ENCODE data around the gene ANKRD65.

The ANKRD65 gene

DNA sequence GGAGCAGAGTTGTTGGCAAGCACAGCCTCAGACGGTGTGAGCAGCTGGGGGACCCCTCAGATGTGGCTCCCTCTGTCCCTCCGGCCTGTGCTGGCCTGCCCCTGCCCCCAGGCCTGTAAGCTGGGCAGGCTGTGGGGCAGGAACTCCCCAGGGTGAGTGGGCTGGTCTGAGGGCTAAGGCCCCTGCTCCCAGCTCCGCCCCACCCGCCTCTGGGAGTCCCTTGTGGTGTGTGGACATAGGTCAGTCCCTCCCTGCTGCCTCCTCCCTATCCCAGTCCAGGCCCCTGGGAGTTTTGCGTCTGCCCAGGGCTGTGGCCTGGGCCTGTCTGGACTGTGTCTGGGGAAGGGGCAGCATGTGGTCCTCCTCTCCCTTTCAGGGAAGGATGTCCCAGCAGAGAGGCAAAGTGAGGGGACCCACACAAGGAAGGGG lies 10.8 kb upstream of the ANKRD65 start:
- no peak overlapping the region for H3K4me3 ChIP-seq (replicated peaks; ENCODE audit: insufficient read depth, low read length)
- H3K27ac ChIP-seq (replicated peaks) = no peak overlapping the region
- TF ChIP-seq REST (IDR thresholded peaks at IDR 0.05; ENCODE audit: insufficient replicate concordance, low read depth) (no peak), SPI1 (IDR thresholded peaks at IDR 0.05; ENCODE audit: borderline replicate concordance, low read depth) (no peak), GABPA (IDR thresholded peaks at IDR 0.05; ENCODE audit: low read depth) (no peak), POLR2AphosphoS5 (IDR thresholded peaks at IDR 0.05; ENCODE audit: low read depth) (no peak)
- TF ChIP-seq, protein P1, sequence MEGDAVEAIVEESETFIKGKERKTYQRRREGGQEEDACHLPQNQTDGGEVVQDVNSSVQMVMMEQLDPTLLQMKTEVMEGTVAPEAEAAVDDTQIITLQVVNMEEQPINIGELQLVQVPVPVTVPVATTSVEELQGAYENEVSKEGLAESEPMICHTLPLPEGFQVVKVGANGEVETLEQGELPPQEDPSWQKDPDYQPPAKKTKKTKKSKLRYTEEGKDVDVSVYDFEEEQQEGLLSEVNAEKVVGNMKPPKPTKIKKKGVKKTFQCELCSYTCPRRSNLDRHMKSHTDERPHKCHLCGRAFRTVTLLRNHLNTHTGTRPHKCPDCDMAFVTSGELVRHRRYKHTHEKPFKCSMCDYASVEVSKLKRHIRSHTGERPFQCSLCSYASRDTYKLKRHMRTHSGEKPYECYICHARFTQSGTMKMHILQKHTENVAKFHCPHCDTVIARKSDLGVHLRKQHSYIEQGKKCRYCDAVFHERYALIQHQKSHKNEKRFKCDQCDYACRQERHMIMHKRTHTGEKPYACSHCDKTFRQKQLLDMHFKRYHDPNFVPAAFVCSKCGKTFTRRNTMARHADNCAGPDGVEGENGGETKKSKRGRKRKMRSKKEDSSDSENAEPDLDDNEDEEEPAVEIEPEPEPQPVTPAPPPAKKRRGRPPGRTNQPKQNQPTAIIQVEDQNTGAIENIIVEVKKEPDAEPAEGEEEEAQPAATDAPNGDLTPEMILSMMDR (IDR thresholded peaks at IDR 0.05; ENCODE audit: insufficient read depth, low read length) = no peak
- H3K27me3 ChIP-seq (ENCODE audit: insufficient read depth, poor library complexity, severe bottlenecking) = peaks cover 27% of the 10 kb centered on the region
- no peak for DNase-seq (ENCODE audit: low read depth in 1 of 2, low spot score in 1 of 2)

DNA sequence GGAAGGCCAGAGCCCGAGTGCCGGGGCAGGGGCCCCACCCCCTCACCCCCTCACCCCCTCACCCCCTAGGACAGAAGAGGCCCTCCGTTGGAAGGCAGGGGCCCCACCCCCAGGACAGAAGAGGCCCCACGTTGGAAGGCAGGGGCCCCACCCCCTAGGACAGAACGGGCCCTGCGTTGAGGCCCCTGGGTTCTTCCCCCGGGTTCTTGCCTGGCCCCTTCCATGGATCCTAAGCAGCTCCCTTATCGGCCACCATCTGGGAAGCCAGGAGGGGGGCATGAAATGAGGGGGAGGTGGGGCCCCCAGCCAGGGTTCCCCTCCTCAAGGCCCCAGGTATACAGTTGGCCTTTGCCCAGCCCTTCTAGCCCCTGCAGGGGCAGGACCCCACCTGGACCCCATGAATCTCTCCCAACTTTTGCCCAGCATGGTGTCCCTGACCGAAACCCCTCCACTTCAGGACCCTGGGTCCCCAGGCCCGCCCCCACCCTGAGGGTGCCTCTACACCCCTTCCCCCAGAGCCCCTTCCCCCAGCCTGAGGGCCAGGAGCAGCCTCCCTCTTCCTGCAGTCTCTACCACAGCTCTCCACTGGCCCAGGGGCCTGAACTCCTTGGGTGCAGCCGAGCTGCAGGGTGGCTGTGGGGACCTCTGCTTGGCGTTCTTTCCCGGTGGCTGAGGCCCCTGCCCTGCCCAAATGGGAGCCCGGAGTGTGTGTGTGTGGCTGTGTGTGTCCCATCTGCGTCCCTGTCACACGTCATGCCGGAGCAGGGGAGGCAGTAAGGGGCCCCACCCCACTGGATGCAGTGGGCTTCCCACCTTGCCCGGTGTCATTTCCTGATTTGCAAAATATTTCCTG lies 10.1 kb upstream of the ANKRD65 start:
- TF ChIP-seq REST (IDR thresholded peaks at IDR 0.05; ENCODE audit: insufficient replicate concordance, low read depth) (no peak), GABPA (IDR thresholded peaks at IDR 0.05; ENCODE audit: low read depth) (no peak), SPI1 (IDR thresholded peaks at IDR 0.05; ENCODE audit: borderline replicate concordance, low read depth) (no peak), POLR2AphosphoS5 (IDR thresholded peaks at IDR 0.05; ENCODE audit: low read depth) (no peak)
- TF ChIP-seq, protein P1 (IDR thresholded peaks at IDR 0.05; ENCODE audit: insufficient read depth, low read length) = no peak
- DNase-seq (ENCODE audit: low read depth in 1 of 2, low spot score in 1 of 2) = no peak
- H3K27ac ChIP-seq (replicated peaks) = no peak overlapping the region

GRCh38 chr1:1430114-1430982 lies 9.3 kb upstream of the ANKRD65 start:
- DNase-seq (ENCODE audit: low read depth in 1 of 2, low spot score in 1 of 2) = no peak
- peaks cover 34% of the 10 kb centered on the region for H3K27me3 ChIP-seq (ENCODE audit: insufficient read depth, poor library complexity, severe bottlenecking)
- TF ChIP-seq SPI1 (IDR thresholded peaks at IDR 0.05; ENCODE audit: borderline replicate concordance, low read depth) (no peak), GABPA (IDR thresholded peaks at IDR 0.05; ENCODE audit: low read depth) (no peak), REST (IDR thresholded peaks at IDR 0.05; ENCODE audit: insufficient replicate concordance, low read depth) (no peak), POLR2AphosphoS5 (IDR thresholded peaks at IDR 0.05; ENCODE audit: low read depth) (no peak)
- TF ChIP-seq, protein P1 (IDR thresholded peaks at IDR 0.05; ENCODE audit: insufficient read depth, low read length) = no peak
- H3K27ac ChIP-seq (replicated peaks) = no peak overlapping the region
- no peak overlapping the region for H3K4me3 ChIP-seq (replicated peaks; ENCODE audit: insufficient read depth, low read length)

More for the DNA sequence above, 10.1 kb upstream of the ANKRD65 start:
- Histone ChIP-seq H3K4me3 (replicated peaks; ENCODE audit: insufficient read depth, low read length) (no peak overlapping the region), H3K27me3 (ENCODE audit: insufficient read depth, poor library complexity, severe bottlenecking) (peaks cover 31% of the 10 kb centered on the region)
